Measurements from ENCODE around the gene COMMD1. TPM values are rescaled to one million over a fixed set of nuclear protein-coding genes. Genes with fewer than 3 reads are reported as not detected.

Gene COMMD1
- total RNA-seq, 1 donor from 2014 or later = 52.2 TPM

DNA sequence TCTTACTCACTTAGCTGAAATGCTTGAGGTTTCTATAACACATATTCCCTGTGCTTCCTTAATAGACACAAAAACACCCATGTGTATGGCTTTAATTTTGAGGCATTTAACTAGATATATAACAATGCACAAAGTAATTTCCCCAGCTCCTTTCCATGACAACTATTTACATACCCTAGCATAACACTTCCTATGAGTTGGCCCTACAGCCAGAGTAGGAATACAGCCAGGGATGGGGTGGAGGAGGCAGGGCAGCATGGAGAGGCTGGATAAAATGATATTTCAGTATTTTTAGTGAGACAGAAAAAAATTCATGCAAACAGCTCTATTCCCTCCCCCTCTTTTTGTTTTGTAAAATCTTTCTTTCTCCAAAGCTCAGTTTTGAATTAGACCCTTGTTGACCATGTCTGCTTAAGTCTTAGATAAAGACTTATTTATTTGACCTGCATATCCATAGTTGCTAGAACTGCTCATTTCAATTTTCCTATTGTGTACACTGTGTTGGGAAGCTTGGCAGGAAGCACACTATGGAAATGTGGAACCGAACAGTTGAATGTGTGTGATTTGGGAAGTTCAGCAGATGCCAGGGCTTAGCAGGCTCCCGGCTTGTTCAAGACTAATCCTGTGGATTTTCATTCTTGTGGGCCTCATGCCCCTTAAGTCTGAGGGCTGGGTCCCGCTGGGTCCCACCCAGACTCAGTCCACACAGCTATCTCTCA, 279.2 kb downstream of the COMMD1 start:
- peak; percentile 26 for DNase-seq

Other genes starting within 250 kb of the COMMD1 start
- gene FAM161A, start 51.6 kb upstream of the COMMD1 start, total RNA-seq = 1.0 and 2.0 TPM in 2 replicates
- gene CCT4, start 17.0 kb upstream of the COMMD1 start, total RNA-seq = 160 and 219 TPM in 2 replicates

All from dermis blood vessel endothelial cell (primary cell).